RWPE2 (cell line): Measurements from ENCODE around the gene GRK5.

Experiments
- ATAC-seq: fragments of 200-7000 bp; cut with Tn5 transposase; 3 replicates; pipeline ENCODE4 v1.9.1; 2021; ENCODE audit warnings: low read depth
- DNase-seq: peaks from one replicate; pipeline ENCODE4 v3.0.0-alpha.2; 2020; ENCODE audit warnings: low spot score
- H3K27ac ChIP-seq: fragments of 450-650 bp; 2 replicates; pipeline ENCODE4 v1.5.1; 2017; ENCODE audit warnings: mild to moderate bottlenecking; ENCODE audit not compliant: poor library complexity, severe bottlenecking
- H3K27me3 ChIP-seq: fragments of 250-450 bp; sonication (Bioruptor Pico); 2 replicates; pipeline ENCODE4 v1.5.1; 2021; ENCODE audit warnings: mild to moderate bottlenecking, moderate library complexity; ENCODE audit not compliant: insufficient read depth, poor library complexity, severe bottlenecking
- H3K36me3 ChIP-seq: fragments of 250-450 bp; sonication (Bioruptor Pico); 2 replicates; pipeline ENCODE4 v1.5.1; 2020; ENCODE audit warnings: low read depth, mild to moderate bottlenecking, moderate library complexity
- H3K4me1 ChIP-seq: fragments of 250-450 bp; sonication (Bioruptor Pico); 2 replicates; pipeline ENCODE4 v1.5.1; 2021; ENCODE audit warnings: mild to moderate bottlenecking, moderate library complexity; ENCODE audit not compliant: insufficient read depth, poor library complexity, severe bottlenecking
- H3K4me3 ChIP-seq: fragments of 250-450 bp; sonication (Bioruptor Pico); 2 replicates; pipeline ENCODE4 v1.5.1; 2021; ENCODE audit warnings: mild to moderate bottlenecking, moderate library complexity; ENCODE audit not compliant: severe bottlenecking
- H3K9me3 ChIP-seq: fragments of 250-450 bp; sonication (Bioruptor Pico); 2 replicates; pipeline ENCODE4 v1.5.1; 2021; ENCODE audit warnings: mild to moderate bottlenecking, moderate library complexity; ENCODE audit not compliant: severe bottlenecking
- TF ChIP-seq, protein P1 (sequence below): fragments of 450-650 bp; IDR thresholded peaks from one replicate; pipeline ENCODE4 v1.5.1; 2017; ENCODE audit warnings: mild to moderate bottlenecking, moderate library complexity; ENCODE audit not compliant: poor library complexity, severe bottlenecking

The GRK5 gene

DNA sequence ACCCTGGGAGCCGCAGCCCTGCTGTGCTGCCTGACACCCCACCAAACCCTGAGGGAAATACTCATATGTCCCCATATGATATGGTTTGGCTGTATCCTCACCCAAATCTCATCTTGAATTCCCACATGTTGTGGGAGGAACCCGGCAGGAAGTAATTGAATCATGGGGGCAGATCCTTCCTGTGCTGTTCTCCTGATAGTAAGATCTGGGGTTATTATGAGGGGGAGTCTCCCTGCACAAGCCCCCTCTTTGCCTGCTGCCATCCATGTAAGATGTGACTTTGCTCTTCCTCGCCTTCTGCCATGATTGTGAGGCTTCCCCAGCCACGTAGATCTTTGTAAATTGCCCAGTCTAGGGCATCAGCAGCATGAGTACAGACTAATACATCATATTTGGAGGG is 266.4 kb downstream of the GRK5 start:
- no peak overlapping the region for H3K27ac ChIP-seq
- H3K9me3 ChIP-seq: no peaks in the 10 kb centered on the region
- DNase-seq (no peak), ATAC-seq (no peak)
- TF ChIP-seq, protein P1, sequence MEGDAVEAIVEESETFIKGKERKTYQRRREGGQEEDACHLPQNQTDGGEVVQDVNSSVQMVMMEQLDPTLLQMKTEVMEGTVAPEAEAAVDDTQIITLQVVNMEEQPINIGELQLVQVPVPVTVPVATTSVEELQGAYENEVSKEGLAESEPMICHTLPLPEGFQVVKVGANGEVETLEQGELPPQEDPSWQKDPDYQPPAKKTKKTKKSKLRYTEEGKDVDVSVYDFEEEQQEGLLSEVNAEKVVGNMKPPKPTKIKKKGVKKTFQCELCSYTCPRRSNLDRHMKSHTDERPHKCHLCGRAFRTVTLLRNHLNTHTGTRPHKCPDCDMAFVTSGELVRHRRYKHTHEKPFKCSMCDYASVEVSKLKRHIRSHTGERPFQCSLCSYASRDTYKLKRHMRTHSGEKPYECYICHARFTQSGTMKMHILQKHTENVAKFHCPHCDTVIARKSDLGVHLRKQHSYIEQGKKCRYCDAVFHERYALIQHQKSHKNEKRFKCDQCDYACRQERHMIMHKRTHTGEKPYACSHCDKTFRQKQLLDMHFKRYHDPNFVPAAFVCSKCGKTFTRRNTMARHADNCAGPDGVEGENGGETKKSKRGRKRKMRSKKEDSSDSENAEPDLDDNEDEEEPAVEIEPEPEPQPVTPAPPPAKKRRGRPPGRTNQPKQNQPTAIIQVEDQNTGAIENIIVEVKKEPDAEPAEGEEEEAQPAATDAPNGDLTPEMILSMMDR: no peak
- no peaks in the 10 kb centered on the region for H3K4me1 ChIP-seq
- no peak overlapping the region for H3K4me3 ChIP-seq
- H3K27me3 ChIP-seq: no peaks in the 10 kb centered on the region
- H3K36me3 ChIP-seq: no peaks in the 10 kb centered on the region

DNA sequence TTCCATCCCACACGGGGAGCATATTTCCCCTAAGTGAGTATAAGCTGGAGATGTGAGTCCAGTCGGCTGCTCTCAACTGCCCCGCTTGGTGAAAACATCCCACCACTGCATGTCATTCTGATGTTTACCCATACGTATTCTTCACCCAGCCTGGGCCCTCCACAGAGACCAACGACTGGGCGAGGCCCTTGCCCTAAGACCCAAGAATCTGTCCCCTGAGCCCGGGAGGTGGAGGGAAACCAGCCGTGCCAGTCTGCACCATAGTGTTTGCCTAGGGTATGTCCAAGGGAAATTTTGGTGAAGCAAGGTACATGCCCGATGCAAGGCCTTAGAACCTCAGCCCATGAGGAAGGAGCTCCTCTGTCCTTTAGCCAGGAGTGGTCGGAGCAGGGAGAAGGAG is 267.2 kb downstream of the GRK5 start:
- no peak for ATAC-seq

DNA sequence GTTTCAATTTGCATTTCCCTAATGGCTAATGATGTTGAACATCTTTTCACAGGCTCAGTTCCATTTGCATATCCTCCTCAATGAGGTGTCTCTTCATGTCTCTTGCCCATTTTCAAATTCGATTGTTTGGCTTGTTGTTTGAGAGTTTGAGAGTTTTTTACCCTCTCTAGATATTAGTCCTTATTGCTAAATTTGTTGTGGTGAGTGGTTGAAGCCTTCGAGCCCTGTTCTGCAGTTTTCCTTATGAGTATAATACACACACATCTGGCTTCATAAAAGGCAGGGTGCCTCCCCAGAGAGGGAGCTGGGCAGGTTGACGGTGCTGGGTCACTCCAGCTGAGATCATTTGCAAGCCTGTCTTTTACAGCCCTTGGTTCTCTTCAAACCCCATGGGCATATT is 270.1 kb downstream of the GRK5 start:
- H3K36me3 ChIP-seq: no peaks in the 10 kb centered on the region
- H3K27me3 ChIP-seq: no peaks in the 10 kb centered on the region
- ATAC-seq (no peak), DNase-seq (no peak)
- H3K4me1 ChIP-seq: no peaks in the 10 kb centered on the region
- H3K27ac ChIP-seq: no peak overlapping the region
- H3K9me3 ChIP-seq: no peaks in the 10 kb centered on the region
- H3K4me3 ChIP-seq: no peak overlapping the region
- TF ChIP-seq, protein P1: no peak

More for the DNA sequence above, 267.2 kb downstream of the GRK5 start:
- TF ChIP-seq, protein P1: no peak
- Histone ChIP-seq H3K36me3 (no peaks in the 10 kb centered on the region), H3K4me3 (no peak overlapping the region), H3K27ac (no peak overlapping the region), H3K9me3 (no peaks in the 10 kb centered on the region), H3K27me3 (no peaks in the 10 kb centered on the region), H3K4me1 (no peaks in the 10 kb centered on the region)
- no peak for DNase-seq

DNA sequence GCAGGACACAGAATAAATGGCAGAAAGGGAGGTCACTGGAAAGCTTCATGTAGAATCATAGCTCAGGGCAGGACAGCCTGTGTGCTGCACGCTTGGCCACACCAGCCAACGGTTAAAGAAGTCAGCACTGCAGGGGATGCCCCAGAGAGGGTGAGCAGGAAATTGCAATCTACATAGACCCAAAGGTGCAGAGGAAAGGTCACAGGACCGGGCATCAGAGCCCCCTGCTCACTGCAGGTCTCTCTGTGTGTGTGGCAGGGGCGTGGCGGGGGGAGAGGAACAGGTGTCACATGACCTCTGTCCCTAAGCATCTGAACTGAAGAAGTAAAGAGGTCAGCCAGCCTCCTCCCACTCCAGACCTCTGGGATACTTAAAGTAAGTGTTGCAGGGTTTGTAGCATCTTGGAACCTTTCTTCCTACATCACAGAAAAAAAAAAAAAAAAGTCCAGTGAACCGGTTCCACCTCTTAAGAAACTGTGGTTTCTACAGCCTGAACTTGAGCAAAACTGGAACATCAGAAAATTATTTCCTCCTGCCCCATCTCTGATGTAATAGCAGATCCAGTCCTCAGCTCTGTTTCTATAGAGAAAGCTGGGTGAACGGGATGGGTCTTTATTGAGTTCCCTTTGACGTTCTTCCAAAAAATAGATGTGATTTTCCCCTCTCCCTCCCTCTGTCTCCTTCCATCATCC is 270.9 kb downstream of the GRK5 start:
- H3K27ac ChIP-seq: no peak overlapping the region
- H3K36me3 ChIP-seq: no peaks in the 10 kb centered on the region
- H3K9me3 ChIP-seq: no peaks in the 10 kb centered on the region
- no peak for ATAC-seq
- no peaks in the 10 kb centered on the region for H3K27me3 ChIP-seq
- DNase-seq: no peak
- H3K4me3 ChIP-seq: no peak overlapping the region
- TF ChIP-seq, protein P1: no peak
- no peaks in the 10 kb centered on the region for H3K4me1 ChIP-seq

DNA sequence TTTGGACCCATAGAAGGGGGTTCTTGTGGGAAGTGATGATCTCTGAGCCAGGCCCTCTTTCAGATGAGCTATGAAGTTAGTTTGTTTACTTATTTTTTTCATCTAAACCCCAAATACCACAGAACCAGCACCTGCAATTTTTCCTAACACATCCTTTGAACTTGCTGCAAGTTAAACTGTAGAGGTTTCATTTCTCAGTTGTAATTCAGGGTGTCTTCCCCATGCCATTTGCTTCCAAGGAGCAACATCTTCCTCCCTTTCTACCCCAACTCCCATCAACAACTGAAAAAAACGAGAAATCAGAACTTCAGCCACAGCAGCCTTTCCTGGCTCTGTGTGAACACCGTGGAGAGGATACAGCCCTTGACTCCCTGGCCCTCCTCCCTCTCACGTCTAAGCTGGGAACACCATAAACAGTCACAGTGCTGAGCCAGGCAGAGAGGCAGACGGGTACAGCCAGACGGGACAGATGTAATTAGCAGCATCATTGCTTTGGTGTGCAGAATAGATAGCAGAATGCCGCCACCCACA is 271.5 kb downstream of the GRK5 start:
- H3K36me3 ChIP-seq: no peaks in the 10 kb centered on the region
- no peak for DNase-seq
- H3K27ac ChIP-seq: no peak overlapping the region
- no peak overlapping the region for H3K4me3 ChIP-seq
- no peaks in the 10 kb centered on the region for H3K9me3 ChIP-seq
- no peaks in the 10 kb centered on the region for H3K27me3 ChIP-seq
- H3K4me1 ChIP-seq: no peaks in the 10 kb centered on the region
- TF ChIP-seq, protein P1: no peak
- ATAC-seq: peak; percentile 40; the same call in 1 of the 3 replicates
